Activated T-cell treated with anti-CD3 and anti-CD28 coated beads for 24 hours (primary cell): ENCODE data around the gene MCL1.
A peak's percentile ranks its signal among the peaks of the same experiment; 100 is the strongest.
"Not testable (repeated sequence)": the region's sequence is repeated elsewhere in the genome, so short reads cannot be mapped to it uniquely, and the experiment has no call there.

Experiments
- DNase-seq: peaks from one replicate; pipeline ENCODE4 v3.0.0-alpha.2; 2020; ENCODE audit warnings: low read depth

MCL1 gene

DNA sequence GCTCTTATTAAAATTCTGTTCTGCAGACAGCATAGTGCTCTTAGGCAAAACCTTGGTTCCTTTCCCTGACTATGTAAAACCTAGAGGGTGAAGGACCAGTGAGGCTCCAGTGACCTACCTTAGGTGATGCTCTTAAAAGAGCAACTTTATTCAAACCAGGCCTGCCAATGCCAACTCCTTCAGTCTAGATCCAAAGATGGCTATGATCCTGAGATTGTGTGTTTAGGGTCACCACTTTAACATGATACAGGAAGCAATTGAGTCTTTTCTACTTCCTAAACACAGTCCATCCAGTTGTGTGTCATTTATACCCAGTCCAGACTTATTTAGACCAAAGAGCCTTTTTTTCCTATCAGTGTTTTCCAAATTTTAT lies 10.8 kb downstream of the MCL1 start:
- no peak for DNase-seq

DNA sequence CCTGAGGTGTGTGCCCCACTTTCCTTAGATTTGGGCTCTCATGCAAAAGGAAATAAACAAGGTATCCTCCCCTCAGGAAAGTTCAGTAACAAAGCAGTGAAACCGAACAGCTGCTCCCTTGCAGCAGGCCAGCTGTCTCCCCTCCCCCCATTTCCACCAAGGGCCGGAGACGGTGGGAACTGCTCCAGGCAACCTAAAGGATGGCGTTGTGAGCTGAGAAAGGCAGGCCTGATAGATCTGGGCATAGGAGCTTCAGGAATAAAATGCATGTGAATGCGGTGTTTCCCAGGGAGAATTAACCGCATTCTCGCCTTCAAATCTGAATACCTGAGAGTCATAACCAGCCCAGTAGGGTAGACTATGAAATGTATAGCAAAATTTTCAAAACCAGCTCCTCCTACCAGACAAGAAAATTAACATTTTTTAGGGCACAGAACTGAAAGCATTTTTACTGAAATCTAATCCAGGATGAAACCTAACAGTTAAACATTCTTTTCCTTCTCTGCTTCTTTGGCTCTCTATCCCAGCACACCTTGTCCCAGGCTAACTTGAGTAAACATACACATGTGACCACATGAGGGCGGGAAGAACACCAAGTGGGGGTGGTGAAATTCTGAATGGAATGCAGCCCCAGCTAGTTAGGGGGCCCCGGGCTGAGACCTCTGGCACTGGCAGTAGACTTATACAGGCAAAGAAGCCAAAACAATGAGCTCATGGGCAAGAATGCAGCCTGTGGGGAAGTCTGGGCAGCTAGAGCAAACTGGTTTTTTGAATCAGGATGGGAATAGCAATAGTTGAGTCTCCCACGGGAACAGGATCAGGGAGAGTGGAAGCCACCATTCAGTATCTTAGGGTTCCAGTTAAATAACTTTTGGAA lies 11.5 kb downstream of the MCL1 start:
- peak; percentile 50 for DNase-seq

DNA sequence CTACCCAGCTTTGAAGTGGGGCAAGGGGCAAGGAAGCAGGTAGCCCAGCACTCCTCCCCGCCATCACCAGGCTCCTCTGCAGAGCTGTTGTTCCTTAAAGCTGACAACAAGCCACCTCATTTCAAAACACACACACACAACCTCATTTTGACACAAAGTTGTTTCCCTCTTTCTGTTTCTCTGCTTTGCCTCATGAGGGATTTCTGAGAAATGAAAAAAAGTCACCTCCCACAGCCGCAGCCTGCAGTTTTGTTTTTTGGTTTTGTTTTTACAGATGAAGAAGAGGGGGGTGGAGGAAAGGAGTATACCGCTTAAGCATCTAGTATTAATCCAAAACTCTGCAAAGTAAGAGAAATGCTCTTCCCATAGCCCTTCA lies 12.1 kb downstream of the MCL1 start:
- peak; percentile 56 for DNase-seq

DNA sequence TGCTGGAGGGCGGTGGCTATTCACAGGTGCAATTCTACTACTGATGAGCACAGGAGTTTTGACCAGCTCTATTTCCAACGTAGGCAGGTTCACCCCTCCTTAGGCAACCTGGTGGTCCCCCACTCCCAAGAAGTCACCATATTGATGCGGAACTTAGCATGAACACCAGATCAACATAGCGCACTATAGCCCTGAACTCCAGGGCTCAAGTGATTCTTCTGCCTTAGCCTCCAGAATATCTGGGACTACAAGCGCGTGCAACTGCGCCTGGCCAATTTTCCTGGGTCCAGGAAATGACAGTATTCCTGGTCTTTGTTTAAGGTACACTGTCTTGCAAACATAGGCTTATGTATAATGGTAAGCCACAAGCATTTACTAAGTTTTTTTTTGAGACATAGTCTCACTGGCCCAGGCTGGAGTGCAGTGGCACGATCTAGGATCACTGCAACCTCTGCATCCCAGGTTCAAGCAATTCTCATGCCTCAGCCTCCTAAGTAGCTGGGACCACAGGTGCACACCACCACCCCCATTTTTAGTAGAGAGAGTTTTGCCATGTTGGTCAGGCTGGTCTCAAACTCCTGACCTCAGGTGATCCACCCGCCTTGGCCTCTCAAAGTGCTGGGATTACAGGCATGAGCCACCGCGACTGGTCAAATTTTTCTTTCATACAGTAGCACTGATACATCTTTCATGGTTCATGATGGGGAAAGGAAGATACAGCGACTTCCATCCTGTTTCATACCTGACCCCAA lies 12.6 kb downstream of the MCL1 start:
- no peak for DNase-seq

DNA sequence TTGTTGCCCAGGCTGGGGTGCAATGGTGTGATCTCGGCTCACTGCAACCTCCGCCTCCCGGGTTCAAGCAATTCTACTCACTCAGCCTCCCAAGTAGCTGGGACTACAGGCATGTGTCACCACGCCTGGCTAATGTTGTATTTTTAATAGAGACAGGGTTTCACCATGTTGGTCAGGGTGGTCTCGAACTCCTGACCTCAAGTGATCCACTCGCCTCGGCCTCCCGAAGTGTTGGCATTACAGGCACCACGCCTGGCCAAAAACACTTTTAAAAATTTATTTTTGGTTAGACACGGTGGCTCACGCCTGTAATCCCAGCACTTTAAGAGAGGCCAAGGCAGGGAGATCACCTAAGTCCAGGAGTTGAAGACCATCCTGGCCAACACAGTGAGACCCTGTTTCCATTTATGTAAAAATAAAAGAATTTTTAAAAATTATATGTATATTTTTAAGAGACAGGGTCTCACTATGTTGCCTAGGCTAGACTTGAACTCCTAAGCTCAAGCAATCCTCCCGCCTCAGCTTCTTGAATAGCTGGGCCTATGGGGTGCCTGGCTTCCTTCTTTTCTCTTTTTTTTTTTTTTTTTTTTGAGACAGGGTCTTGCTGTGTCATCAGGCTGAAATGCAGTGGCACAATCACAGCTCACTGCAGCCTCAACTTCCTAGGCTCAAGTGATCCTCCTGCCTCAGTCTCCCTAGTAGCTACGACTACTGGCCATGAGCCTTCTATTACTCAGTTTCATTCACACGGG lies 14.0 kb downstream of the MCL1 start:
- DNase-seq: not testable (repeated sequence)

DNA sequence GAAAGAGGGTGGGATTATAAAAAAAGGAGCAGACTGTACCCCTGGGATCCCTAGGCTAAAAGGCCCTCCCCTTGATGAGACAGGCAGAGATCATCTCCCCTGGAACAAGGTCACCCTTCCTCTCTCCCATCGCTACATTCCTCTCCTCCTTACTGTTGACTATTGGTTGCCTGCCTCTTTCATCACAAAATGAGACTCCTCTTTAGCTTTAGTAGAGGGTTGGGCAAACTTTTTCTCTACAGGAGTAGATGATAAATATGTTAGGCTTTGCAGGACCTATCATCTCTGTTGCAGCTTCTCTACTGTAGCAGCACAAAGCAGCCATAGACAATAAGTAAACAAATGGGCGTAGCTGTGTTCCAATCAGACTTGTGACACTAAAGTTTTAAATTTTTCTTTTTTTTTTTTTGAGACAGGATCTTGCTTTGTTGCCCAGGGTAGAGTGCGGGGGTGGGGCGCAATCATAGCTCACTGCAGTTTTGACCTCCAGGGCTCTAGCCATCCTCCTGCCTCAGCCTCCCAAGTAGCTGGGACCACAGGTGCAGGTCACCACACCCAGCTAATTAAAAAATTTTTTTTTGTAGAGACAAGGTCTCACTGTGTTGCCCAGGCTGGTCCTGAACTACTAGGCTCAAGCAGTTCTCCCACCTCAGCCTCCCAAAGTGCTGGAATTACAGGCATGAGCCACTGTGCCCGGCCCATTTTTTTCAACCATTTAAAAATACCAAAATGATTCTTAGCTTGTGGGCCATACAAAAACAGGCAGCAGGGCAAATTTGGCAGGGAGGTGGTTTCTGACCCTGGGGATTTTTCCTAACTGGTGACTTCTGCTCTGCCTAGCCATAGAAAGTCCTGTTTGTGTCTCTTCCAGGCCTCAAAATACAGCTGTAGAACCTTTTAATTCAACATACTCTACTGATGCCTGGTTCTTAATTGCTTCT lies 15.1 kb downstream of the MCL1 start:
- DNase-seq: no peak

DNA sequence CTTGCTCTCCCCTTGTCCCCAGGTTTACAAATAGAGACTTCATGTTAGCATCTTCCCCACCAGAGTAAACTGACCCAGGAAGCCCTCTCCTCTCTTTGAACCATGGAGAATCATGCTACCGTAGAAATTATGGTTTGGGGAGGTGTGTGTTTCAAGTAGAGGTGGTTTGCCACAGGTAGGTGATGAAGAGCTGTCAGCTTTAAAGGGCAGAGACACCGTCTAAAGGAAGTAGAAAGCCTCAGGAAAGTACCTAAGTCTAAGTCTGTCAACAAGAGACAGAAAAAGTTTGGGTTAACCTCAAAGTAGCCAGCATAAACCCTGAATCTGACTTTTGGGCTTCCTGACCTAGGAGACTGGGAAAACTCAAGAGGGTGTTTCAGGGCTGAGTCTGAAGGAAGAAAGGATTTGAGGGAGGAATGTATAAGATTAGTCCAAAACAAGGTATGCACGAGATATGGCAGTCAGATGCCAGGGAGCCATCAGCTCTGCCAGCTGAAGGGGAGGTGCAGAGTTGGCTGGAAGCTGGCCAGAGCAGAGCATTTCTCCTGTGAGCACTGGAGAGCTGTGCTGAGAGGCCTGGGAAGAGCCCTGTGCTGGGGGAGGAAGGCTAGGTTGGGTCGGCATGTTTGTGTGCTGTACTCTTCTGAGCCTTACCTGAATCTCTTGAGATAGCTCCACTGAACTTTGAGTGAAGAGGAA lies 15.9 kb downstream of the MCL1 start:
- DNase-seq: no peak

DNA sequence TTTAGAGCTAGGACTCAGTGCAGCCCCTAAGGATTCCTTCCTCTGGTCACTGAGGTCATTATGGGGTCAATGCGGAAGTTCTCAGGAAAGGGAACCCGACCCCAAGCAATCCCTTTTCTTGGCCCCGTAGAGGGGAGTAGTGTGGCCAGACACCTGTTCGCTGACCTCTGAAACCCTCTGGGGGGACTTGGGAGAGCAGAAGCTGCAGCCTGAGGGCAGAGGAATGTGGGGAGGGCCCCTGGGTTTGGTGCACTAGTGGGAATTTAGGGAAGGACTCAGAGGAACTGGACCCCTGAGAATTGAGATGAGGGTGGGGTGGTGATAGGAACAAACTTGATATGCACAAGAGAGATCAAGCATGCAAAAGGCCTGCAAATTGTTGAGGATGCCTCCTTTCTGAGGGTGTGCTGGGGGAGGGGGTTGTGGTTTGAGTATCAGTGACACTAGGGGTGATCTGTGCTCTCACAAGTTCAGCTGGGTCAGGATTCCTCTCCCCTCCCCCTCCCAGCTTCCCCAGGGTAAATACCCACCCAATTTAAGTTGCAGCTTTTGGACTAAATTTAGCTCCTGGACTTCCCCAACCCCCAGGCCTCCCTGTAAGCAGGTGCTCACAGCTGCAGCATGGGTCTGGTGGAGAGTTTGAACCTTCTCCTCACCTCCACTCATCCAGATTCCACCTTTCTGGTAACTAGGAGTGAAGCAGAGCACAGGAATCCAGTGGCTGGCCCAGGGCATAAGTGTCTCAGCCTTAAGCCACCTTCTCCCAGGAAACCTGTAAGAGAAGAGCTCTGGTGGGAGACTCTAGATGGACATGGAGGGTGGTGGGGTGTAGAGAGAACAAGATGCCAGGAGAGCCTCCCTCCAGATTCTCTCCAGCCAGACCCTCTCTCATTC lies 16.7 kb downstream of the MCL1 start:
- DNase-seq: peak; percentile 74

DNA sequence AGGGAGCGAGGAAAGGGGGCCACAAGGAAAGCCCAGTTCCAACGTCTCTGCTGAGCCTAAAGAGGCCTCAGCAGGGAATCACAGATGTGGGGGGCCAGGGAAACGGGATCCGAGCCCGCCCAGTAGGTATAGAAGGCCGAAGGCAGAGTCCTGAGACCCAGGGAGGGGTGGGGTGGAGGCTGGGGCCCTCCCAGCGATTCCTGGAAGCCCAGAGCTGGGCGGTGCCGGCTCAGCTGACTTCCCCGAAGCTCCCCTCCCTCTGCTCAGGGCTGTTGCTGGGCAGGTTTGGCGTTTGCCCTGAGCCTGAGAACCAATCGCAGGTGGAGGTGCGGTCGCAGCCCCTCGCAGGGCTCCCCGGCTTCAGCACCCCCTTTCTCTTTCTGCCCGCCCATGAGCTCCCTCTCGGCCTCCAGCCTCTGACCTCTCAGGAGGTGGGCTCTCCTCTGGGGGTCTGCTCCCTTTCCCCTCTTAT lies 17.4 kb downstream of the MCL1 start:
- DNase-seq: peak; percentile 85

DNA sequence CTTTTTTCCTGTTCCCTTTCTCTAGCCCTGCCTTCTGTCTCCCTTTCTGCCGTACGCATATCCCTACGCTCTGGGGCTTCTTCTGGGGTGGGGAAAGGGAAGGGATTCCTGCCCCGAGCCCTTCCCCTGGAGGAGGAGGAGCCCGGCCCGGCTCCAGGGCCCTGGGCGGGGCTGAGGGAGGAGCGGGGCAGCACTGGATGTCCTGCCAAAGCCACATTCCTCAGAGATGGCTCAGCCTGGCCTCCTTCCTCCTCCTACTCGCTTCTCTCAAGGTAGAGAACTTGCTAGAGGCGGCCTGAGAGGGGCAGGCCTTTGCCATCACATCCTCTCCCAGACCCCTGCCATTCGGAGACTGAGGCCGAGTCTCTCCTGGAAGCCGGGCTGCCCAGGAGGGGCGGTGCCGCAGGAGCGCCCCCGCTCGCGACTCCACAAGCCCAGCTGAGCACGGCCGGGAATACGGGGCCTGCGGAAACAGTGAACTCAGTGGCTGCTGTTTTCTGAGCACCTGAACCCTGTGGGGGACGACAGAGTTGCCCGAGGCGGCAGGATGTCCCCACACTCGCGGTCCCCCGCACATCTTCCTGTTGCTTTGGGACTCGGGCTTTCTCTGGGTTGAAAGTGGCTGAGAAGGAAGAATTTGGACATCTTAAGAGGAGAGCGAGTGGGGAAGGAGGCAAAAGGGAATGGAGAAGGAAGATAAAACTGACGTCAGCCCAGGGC lies 18.0 kb downstream of the MCL1 start:
- peak; percentile 52 for DNase-seq

DNA sequence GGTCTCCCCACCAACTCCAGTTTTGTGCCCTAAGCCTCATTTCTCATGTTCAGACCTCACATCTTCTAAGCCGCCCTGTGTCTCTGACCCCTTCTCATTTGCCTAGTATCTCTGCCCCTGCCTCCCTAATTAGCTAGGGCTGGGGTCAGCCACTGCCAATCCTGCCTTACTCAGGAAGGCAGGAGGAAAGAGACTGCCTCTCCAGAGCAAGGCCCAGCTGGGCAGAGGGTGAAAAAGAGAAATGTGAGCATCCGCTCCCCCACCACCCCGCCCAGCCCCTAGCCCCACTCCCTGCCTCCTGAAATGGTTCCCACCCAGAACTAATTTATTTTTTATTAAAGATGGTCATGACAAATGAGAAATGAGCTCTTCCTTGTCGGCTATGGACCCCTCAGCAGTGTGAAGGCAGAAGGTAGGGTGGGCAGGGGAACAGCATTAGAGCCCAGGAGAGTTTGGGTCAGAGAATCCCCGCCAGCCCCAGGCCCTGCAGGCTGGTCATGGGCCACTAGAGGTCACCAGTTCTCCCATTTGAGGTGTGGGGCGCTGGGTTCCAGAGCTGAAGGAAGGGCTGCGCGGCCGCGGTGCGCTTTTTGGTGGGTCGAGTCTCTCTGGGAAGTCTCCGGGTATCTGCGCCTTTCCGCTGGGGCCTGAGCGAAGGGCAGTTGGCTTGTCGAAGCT lies 18.7 kb downstream of the MCL1 start:
- DNase-seq: peak; percentile 79

DNA sequence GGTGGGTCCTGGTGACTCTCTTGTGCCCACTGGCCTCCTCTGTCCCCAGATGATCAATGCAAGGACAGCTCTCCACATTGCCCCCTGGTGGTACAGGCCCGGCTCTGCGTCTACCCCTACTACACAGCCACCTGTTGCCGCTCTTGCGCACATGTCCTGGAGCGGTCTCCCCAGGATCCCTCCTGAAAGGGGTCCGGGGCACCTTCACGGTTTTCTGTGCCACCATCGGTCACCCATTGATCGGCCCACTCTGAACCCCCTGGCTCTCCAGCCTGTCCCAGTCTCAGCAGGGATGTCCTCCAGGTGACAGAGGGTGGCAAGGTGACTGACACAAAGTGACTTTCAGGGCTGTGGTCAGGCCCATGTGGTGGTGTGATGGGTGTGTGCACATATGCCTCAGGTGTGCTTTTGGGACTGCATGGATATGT lies 19.4 kb downstream of the MCL1 start:
- peak; percentile 64 for DNase-seq

DNA sequence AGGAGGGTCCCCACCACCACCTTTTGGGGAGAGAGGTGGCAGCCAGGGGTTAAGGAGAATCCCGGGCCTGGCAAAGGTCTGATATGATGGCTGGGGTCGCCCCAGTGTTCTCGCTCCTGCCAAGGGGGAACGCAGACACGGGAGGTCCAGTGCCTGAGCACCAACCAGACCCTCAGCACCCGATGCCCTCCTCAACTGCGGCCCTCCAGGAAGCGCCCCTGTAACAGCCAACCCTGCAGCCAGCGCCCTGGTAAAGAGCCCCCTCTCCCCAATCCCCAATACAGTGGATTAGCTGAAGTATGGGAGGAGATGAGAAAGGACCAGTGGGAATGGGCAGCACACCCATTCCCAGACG lies 19.8 kb downstream of the MCL1 start:
- no peak for DNase-seq

DNA sequence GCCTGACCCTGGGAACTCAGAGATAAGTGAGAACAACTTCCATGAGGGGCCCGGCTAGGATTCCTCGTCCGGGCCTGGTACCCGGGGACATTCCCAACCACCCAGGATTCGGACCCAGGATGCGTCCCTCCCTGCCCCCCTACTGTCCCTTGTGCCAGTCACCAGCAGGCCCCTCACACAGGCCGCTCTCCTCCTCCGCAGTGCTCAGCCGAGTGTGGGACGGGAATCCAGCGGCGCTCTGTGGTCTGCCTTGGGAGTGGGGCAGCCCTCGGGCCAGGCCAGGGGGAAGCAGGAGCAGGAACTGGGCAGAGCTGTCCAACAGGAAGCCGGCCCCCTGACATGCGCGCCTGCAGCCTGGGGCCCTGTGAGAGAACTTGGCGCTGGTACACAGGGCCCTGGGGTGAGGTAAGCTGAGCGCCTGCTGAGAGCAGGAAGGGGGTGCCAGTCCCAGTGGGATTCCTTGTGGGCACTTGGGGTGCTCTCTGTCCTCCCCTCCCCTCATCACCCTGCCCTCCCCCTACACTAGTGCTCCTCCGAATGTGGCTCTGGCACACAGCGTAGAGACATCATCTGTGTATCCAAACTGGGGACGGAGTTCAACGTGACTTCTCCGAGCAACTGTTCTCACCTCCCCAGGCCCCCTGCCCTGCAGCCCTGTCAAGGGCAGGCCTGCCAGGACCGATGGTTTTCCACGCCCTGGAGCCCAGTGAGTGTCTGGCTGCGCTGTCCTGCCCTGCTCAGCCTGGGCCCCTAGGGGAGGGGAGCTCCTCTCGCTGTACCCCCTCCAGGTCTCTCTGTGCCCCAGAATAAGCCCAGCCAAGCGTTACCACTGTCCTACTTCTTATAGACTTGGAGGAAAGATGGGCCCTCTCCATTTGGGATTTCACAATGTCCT lies 20.4 kb downstream of the MCL1 start:
- no peak for DNase-seq

DNA sequence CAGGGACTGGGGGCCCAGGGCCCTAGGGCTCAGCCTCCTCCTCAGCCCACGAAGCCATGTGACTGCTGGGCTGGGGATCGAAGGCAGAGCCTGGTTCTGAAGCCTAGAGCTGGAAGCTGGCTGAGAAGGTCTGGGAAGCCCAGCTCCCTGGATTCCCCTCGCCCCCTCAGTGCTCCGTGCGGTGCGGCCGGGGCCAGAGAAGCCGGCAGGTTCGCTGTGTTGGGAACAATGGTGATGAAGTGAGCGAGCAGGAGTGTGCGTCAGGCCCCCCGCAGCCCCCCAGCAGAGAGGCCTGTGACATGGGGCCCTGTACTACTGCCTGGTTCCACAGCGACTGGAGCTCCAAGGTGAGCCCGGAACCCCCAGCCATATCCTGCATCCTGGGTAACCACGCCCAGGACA lies 21.1 kb downstream of the MCL1 start:
- no peak for DNase-seq

DNA sequence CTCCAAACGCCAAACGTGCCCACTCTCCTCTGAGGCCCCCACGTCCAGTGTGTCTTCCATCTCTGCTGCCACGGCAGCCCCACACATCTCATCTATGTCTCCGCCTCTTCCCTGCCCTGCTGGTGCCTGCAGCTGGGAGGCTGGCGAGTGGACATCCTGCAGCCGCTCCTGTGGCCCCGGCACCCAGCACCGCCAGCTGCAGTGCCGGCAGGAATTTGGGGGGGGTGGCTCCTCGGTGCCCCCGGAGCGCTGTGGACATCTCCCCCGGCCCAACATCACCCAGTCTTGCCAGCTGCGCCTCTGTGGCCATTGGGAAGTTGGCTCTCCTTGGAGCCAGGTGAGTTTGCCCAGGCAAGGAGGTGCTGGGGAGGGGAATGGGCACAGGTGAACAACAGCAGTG lies 21.6 kb downstream of the MCL1 start:
- no peak for DNase-seq

DNA sequence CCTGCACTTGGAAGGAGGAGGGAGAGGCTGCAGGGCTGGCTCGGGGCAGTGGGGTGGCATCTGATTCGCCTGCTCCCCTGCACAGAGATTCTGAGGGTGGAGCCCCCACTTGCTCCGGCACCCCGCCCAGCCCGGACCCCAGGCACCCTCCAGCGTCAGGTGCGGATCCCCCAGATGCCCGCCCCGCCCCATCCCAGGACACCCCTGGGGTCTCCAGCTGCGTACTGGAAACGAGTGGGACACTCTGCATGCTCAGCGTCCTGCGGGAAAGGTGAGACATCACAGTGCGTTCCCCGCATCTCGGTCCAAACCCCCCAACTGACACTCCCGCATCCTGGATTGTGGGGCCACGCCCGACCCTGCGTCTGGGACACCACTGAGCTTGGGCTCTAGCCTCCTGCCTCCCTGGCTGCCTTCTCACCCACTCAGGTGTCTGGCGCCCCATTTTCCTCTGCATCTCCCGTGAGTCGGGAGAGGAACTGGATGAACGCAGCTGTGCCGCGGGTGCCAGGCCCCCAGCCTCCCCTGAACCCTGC lies 22.3 kb downstream of the MCL1 start:
- no peak for DNase-seq
